IPS DF 4.7 (cell line): ENCODE measurements around the gene POMT2.

ENCODE experiments used
- DNase-seq: peaks from one replicate; pipeline ENCODE4 v3.0.0-alpha.2; 2013; ENCODE audit warnings: low spot score; ENCODE audit errors: extremely low read depth

The POMT2 gene

DNA sequence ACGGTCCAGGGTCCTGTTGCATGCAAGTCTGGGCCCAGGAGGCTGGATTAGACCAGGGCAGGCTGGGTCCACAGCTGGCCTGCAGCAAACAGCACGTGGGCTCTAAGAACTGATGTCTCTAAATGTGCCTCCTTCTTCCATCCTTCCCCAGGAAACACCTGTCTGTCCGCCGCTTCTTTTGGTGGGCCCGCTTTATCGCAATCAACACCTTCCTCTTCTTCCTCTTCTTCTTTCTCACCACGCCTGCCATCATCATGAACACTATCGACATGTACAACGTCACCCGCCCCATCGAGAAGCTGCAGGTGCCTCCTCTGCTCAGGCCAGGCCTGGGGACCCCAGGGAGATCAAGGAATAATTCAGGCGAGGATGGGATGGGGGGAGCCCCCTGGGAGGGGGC is 77.9 kb downstream of the POMT2 start:
- no peak for DNase-seq

DNA sequence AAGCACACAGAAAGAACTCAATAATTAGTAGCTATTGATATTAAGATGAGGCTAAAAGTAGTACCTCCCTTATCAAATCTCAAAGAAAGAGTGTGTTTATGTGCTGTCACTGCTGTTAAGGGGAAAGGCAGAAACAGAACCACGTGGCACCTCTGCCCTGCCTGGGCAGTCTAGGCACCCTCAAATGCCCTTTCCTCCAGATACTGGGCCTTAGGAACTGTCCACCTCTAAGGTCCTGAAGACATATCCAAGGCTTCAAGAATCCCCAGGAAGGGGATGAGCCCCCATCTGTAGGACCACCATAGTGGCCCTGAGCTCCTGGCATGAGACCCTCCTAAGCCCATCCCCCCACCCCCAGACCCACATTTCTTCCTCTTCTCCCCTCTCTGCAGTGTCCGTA is 78.7 kb downstream of the POMT2 start:
- no peak for DNase-seq

DNA sequence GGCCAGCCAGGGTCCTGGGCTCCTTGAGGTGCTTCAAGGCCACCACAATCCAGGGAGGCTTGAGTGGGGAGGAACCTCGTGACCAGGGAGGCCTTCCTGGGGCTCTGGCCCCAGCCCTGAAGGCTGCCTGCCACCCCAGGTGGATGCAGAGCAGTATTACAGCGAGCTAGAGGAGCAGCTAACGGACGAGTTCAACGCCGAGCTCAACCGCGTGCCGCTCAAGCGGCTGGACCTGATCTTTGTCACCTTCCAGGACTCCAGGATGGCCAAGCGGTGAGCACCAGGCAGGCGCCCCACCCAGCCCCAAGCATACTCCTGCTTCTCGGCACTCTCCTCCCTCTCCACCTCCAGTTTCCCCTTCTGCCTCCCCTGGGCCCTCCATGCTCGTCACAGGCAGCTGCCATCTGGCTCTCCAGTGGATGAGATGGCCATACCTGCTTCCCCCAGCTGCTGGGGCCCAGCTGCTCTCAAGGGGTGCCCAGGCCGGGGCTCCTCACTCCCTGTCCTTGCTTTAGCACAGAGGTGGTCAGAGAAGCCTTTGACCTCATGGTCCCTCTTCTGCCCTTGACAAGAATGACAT is 80.3 kb downstream of the POMT2 start:
- no peak for DNase-seq

DNA sequence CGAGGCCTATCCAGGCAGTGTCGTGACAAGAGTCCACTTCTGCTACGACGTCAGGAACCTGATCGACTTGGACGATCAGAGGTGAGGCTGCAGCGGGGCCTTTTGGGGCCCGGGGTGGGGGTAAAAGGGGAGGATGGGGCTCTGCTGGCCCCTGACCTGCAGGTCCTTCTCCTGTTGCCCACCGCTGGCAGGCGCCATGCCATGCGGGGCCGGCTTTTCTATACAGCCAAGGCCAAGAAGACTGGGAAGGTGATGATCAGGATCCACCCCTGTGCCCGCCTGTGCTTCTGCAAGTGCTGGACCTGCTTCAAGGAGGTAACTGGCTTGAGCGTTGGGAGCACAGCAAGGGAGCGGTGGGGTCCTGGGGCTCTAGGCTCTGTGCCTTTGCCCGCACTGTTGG is 81.3 kb downstream of the POMT2 start:
- no peak for DNase-seq

DNA sequence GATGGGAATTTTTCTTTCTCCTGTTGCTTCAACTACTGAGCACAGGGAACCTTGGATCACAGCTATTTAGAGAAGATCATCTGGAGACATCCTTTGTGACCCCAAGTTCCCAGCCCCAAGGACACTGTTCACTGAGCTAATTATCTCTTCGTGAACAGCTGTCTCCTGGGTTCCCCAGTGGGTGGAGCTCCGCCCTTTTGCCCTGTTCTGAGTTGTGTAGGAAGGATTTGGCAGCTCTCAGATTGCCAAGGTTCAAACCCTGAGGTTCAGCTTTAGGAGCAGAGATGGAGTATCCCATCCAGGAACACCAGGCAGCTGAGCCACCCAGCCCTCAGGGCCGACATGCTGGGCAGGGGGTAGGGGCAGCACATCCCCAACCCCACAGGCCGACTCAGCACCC is 81.7 kb downstream of the POMT2 start:
- no peak for DNase-seq

DNA sequence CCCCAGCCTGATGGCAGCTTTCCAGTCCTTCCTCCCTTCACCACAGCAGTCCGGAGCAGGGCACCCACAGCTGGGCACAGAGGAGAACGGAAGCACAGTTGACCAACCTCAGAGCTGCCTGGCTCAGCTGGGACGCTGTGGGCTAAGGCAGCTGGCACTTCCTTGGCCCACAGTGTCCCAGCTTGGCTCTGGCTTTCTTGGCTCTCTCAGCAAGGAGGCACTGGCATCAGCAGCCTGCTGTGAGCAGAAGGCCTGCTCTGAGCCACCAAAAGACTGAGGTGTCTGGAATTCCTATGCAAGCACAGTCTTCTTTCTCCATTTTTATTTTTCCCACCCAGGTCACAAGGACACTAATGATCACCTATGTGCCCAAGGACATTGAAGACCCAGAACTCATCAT is 82.3 kb downstream of the POMT2 start:
- DNase-seq = no peak

DNA sequence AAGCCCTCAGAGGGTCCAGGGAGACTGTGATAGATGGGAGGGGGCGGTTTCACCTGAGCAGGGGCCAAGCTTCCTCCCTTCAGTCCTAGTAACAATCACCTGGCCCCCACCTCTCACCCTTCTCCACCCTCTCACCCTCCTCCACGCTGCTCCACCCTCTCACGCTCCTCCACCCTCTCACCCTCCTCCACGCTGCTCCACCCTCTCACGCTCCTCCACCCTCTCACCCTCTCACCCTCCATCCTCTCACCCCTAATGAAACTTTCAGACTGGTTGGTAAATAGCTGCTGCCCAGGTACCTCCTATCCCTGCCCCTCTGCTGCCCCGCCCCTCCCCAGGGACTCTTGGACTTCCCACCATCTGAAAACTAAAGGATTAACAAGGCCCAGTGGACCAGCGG is 83.9 kb downstream of the POMT2 start:
- no peak for DNase-seq

DNA sequence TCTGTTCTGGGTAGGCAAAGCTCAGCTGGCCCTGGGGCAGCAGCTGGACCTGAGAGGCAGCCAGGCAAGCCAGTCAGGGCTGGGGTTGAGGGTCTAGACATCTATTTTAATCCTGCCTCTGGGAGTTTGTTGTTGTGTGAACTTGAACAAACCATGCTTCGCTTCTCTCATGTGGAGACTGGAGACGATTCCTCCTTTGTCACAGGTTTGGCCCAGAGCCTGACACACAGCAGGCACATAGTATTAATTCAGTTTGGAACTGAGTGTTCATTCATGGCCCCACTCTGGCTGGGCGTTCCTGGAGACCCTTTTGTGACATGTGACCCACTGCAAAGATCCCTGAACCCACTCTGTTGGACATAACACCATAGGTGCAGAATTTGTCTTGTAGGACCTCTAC is 89.0 kb downstream of the POMT2 start:
- DNase-seq = no peak

DNA sequence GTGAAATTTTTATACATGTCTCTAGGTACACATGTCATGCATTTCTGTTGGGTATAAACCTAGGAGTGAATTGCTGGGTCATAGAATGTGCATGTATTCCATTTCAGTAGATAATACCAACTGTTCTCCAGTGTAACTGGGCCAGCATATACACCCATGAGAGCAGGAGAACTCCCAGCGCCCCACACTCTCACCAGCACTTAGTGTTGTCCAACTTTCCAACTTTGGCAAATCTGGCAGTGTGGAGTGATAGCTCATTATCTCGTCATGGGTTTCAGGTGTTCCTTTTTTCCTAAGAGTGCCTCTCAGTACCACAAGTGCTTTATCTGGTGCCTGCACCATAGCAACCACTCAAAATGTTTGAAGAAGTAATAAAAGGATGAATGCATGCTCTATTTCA is 89.8 kb downstream of the POMT2 start:
- no peak for DNase-seq

DNA sequence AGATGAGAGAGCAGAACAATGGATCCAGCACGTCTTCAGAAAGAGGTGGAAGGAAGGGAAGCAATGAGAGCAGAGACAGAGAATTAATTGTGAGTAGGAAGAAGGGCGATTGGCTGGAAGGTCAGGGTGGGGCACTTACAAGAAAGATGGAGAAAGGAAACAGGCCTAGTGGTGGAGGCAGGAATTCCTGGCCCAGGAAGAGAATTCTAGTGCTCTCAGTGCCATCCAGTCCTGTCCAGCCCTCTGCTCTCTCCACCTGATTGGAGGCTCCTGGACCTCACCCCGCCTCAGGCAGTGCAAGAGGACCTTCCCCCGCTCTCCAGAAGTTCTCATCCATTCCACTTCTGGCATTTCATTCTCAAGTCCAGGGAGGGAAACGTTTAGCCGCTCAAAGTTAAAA is 92.6 kb downstream of the POMT2 start:
- no peak for DNase-seq

DNA sequence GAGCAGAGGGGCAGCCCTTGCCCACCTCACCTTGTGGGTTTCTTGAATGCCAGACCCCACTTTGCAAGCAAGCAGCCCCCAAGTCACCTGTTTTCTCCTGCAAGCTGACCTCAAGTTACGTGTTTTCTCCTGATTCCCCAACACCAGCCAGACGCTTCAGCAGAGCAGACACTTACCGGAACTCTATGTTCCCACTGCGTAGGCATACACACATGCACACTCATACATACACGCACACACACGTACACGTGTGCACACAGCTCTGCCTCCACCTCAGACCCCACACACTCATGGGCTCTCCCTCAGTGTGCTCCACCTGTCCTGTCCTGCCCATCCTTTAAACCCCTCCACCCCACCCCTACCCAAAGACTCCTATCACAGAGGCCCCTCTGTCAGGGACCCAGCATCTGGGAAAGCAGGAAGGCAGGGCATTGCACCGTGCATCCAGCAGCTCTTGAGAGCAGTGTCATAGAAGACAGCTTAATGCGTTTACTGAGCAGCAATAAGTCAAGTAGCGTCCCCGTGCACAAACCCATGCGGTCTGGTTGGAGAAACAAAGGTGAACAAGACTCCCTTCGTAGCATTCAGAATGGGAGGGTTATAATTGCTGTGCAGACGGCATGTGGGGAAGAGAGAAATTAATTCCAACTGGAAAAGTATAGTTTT is 94.7 kb downstream of the POMT2 start:
- no peak for DNase-seq

DNA sequence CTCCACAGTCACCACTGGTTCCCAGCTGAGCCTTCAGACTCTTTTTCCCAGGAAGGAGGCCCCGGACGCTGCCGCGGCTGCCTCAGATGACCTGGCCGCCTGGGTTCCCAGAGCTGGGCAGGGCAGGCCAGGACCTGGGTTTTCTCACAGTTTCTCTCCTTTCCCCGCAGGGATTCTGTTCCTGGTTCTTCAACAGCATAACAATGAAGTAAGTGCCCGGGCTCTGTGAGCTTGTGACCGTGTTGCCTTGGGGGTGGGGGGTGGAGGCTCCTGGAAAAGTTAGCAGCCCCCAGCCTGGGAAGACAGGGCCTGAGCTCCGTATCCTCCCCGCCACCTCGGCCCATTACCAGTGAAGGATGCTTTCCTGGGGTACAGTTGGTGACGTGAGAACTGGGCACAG is 95.4 kb downstream of the POMT2 start:
- no peak for DNase-seq
